ENCODE measurements around the gene LPAR5. TPM values are rescaled to one million over a fixed set of nuclear protein-coding genes. Genes with fewer than 3 reads are reported as not detected.

LPAR5 gene
- total and polyA plus RNA-seq, 2 donors from 2014 or later: 0.97 to 4.9 TPM

GRCh38 chr12:6639151-6639801 is 3.5 kb upstream of the LPAR5 start:
- FAIRE-seq (no peak), DNase-seq (no peak)
- intact Hi-C loops (cut with DNase I): no loop called here

GRCh38 chr12:6638305-6638704 is 2.5 kb upstream of the LPAR5 start:
- H3K9me3 ChIP-seq (ENCODE audit: control insufficient read depth in 2 of 3, insufficient read depth in 1 of 3, low read length in 3 of 3): no peaks in the 10 kb centered on the region
- FAIRE-seq (no peak), DNase-seq (no peak)
- no peak overlapping the region for H3K9ac ChIP-seq (ENCODE audit: low read length in 3 of 3)
- H3K36me3 ChIP-seq (ENCODE audit: control insufficient read depth in 2 of 3, insufficient read depth in 3 of 3, low read length in 3 of 3): no peaks in the 10 kb centered on the region
- intact Hi-C loops (cut with DNase I): no loop called here
- H3K4me3 ChIP-seq (ENCODE audit: low read length in 3 of 3): no peak overlapping the region
- no peaks in the 10 kb centered on the region for H3K4me1 ChIP-seq (ENCODE audit: control insufficient read depth in 2 of 3, insufficient read depth in 2 of 3, low read depth in 1 of 3, low read length in 3 of 3)
- no peak for TF ChIP-seq CTCF (IDR thresholded peaks at IDR 0.05; ENCODE audit: borderline replicate concordance, extremely low read depth, insufficient read depth)
- no peak overlapping the region for H3K27ac ChIP-seq (ENCODE audit: low read depth in 2 of 2, low read length in 2 of 2)
- H3K27me3 ChIP-seq (ENCODE audit: control insufficient read depth, insufficient read depth, low read length): no peaks in the 10 kb centered on the region

More at GRCh38 chr12:6639151-6639801, 3.5 kb upstream of the LPAR5 start:
- no peaks in the 10 kb centered on the region for H3K4me1 ChIP-seq (ENCODE audit: control insufficient read depth in 2 of 3, insufficient read depth in 2 of 3, low read depth in 1 of 3, low read length in 3 of 3)
- no peak overlapping the region for H3K9ac ChIP-seq (ENCODE audit: low read length in 3 of 3)
- H3K27me3 ChIP-seq (ENCODE audit: control insufficient read depth, insufficient read depth, low read length): no peaks in the 10 kb centered on the region
- no peak overlapping the region for H3K4me3 ChIP-seq (ENCODE audit: low read length in 3 of 3)
- H3K36me3 ChIP-seq (ENCODE audit: control insufficient read depth in 2 of 3, insufficient read depth in 3 of 3, low read length in 3 of 3): no peaks in the 10 kb centered on the region
- no peaks in the 10 kb centered on the region for H3K9me3 ChIP-seq (ENCODE audit: control insufficient read depth in 2 of 3, insufficient read depth in 1 of 3, low read length in 3 of 3)
- no peak for TF ChIP-seq CTCF (IDR thresholded peaks at IDR 0.05; ENCODE audit: borderline replicate concordance, extremely low read depth, insufficient read depth)
- no peak overlapping the region for H3K27ac ChIP-seq (ENCODE audit: low read depth in 2 of 2, low read length in 2 of 2)

- peak overlapping the region in 1 of 2 donors; percentile 17 for H3K27ac ChIP-seq (ENCODE audit: low read depth in 2 of 2, low read length in 2 of 2)
- H3K4me3 ChIP-seq (ENCODE audit: low read length in 3 of 3): no peak overlapping the region
- intact Hi-C loops (cut with DNase I): no loop called here
Measured at GRCh38 chr12:6635375-6635855, 344 bp downstream of the LPAR5 start.

More at GRCh38 chr12:6635375-6635855, 344 bp downstream of the LPAR5 start:
- H3K27me3 ChIP-seq (ENCODE audit: control insufficient read depth, insufficient read depth, low read length): no peaks in the 10 kb centered on the region
- no peak for FAIRE-seq
- no peak for TF ChIP-seq CTCF (IDR thresholded peaks at IDR 0.05; ENCODE audit: borderline replicate concordance, extremely low read depth, insufficient read depth)
- DNase-seq: no peak
- peaks cover 0 to 10% (median 0%) of the 10 kb centered on the region in 3 donors for H3K4me1 ChIP-seq (ENCODE audit: control insufficient read depth in 2 of 3, insufficient read depth in 2 of 3, low read depth in 1 of 3, low read length in 3 of 3)
- H3K9me3 ChIP-seq (ENCODE audit: control insufficient read depth in 2 of 3, insufficient read depth in 1 of 3, low read length in 3 of 3): no peaks in the 10 kb centered on the region
- H3K36me3 ChIP-seq (ENCODE audit: control insufficient read depth in 2 of 3, insufficient read depth in 3 of 3, low read length in 3 of 3): no peaks in the 10 kb centered on the region
- no peak overlapping the region for H3K9ac ChIP-seq (ENCODE audit: low read length in 3 of 3)

Measured in kidney (tissue), 14 donors.